OCI-LY7 (cell line): ENCODE measurements around the gene LRRC1.

Source experiments
- CTCF ChIP-seq: fragments of 200-600 bp; sonication (generic); conservative IDR thresholded peaks from 2 replicates; pipeline ENCODE4 v1.5.1; 2014; ENCODE audit warnings: mild to moderate bottlenecking, antibody characterized with exemption, low read length, moderate library complexity, mixed read lengths
- EZH2phosphoT487 ChIP-seq: fragments of 200-600 bp; sonication (generic); IDR thresholded peaks from 2 replicates; pipeline ENCODE4 v1.6.1; 2018; ENCODE audit warnings: low read depth, borderline replicate concordance, mild to moderate bottlenecking, mixed run types, antibody characterized with exemption, low read length, moderate library complexity, mixed read lengths

DNA sequence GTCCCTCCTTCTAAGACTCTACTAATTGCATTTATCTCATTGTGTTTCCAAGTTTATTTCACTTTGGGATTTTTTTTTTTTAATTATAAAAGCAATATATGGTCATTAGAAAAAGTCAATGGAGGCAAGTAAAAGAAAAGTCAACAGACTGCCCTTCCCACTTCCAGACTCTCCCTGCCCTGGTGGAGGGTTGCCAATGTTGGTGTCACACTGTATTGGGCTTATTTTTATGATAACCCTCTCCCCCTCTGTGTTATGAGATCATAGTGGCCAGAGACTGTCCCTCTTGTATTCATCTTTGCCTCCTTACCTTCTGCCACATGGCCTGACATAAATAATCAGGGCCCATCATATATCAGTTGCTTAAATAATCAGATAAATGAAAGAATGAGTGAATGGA lies 63.4 kb downstream of the LRRC1 start:
- no peak for TF ChIP-seq CTCF
- no peak for TF ChIP-seq EZH2phosphoT487
